Measurements from ENCODE around the gene AFAP1L1.
"Not testable (repeated sequence)": the region's sequence is repeated elsewhere in the genome, so short reads cannot be mapped to it uniquely, and the experiment has no call there.

The AFAP1L1 gene

GRCh38 chr5:149262315-149262714 is 9.3 kb upstream of the AFAP1L1 start:
- DNase-seq (ENCODE audit: low read depth), result no peak

DNA sequence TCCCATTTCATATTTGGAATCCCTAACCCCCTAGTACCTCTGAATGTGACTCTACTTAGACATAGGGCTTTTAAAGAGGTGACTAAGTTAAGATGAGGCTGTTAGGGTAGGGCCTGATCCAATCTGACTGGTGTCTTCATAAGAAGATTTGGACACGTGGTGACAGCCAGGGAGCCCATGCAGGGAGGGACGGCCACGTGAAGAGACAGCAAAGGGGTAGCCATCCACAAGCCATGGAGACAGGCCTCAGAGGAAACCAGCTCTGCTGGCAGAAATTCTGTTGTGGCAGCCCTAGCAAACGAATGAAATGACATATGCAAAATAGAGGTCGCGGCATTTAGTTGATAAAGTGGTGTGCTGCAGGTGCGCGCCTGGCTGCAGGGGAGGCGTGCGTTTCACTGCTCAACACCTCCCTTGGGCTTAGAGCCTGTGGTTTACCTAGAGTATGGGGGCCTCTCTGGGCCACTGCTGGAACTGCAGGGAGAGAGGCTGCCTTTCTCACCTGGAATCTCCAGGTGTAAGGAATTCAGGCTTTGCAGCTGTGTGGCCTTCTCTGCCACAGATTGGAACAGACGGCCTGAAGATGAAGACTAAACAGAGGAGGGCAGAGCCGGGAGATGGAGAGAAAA is 7.1 kb upstream of the AFAP1L1 start:
- DNase-seq (ENCODE audit: low read depth), result peak; percentile 17

- no peak for DNase-seq (ENCODE audit: low read depth)
Observed at GRCh38 chr5:149265068-149265465, 6.6 kb upstream of the AFAP1L1 start.

DNA sequence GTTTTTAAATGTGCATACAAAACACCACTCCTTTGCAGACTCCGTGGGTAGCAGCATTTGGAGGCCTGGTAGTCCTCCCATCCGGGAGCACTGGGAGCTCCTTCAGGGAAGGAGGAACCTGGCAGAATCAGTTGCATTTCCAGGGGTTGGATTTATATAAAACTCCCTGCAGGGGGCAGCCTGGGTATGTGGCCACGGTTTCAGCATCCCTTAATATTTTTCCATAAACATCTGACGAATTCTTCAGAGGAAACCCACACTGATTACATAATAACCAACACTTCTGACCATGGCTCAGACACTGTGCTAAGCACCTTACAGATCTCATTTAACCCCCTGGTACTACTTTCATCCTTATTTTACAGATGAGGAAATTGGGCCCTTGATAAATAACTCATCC is 6.1 kb upstream of the AFAP1L1 start:
- no peak for DNase-seq (ENCODE audit: low read depth)

DNA sequence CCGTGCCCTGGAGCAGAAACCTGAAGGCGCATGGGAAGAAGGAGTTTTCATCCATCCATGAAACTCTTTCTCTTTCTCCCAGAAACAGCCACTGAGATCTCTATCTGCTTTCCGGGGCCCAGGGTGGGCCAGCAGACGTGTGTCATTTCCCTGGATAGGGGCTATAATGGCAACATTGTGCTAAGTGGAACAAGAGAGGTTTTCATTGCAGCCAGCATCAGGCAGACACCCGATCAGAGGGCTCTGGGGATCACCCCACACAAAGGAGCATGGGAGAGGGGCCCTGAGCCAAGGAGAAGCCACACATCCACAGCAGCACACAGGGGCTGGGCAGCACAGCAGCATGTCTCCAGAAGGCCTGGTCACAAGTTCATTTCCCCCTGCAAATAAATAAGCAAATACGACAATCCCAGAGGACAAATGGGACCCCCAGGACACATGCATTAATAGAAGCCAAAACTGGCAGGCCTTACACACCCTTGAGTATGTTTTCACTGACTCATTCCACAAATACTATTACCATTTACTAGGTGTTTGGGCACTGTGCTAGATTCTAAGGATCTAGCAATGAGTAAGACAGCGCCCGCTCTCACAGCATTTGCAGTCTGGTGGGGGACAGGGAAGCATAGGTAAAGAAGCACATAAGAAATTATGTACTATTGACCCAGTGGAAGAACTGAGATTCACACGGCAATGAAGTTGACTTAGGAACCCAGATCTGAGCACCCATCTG is 4.3 kb upstream of the AFAP1L1 start:
- DNase-seq (ENCODE audit: low read depth), result no peak

DNA sequence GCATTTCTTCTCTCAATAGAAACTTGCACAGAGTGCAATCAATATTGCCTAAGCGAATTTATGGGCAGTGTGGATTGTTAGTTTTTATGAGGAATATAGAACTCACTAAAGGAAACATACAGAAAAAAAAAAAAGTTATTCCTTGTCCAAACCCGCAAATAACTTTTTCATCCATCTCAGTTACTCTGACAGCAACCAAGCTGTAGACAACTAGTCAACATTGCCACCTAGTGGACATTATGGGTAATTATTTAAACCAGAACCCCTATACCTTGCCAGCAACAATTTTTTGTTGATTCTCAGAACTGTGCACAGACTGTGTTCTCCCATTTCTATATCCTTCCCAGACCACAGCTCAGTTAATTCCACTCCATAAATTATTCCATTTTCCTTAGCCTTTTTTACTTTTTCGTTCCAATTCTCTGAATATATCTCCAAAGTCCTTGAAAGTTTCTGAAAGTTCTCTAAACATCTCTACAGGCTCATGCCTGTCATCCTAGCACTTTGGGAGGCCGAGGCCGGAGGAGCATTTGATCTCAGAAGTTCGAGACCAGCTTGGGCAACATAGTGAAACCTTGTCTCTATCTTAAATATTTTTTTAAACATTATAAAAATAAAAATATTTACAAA is 2.6 kb upstream of the AFAP1L1 start:
- DNase-seq (ENCODE audit: low read depth), result no peak

- no peak for DNase-seq (ENCODE audit: low read depth)
Observed at GRCh38 chr5:149271195-149271715, 404 bp upstream of the AFAP1L1 start.

- not testable (repeated sequence) for DNase-seq (ENCODE audit: low read depth)
Observed at GRCh38 chr5:149272781-149273180, 1.1 kb downstream of the AFAP1L1 start.

GRCh38 chr5:149273237-149273636 is 1.6 kb downstream of the AFAP1L1 start:
- DNase-seq (ENCODE audit: low read depth), result no peak

DNA sequence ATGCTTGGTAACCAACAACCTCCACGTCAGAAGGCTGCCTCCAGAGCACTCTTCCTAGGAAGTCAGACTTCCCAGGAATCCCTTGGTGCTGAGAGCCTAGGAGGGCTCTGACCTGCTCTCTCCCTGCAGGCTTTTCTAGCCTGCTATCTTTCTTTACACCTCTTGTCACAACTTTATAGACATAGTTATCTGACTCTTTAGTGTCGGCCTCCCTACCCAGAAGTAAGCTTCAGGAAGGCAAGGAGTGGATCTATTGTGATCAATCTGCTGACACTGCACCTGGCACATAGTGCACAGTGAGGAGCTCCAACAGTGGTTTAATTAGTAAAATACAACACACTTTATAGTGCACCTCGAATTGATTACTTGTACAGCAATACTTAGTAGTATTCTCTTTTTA is 2.3 kb downstream of the AFAP1L1 start:
- DNase-seq (ENCODE audit: low read depth), result no peak

- no peak for DNase-seq (ENCODE audit: low read depth)
Observed at GRCh38 chr5:149274939-149275338, 3.3 kb downstream of the AFAP1L1 start.

GRCh38 chr5:149277801-149278200 is 6.1 kb downstream of the AFAP1L1 start:
- no peak for DNase-seq (ENCODE audit: low read depth)

- no peak for DNase-seq (ENCODE audit: low read depth)
Observed at GRCh38 chr5:149278451-149279210, 7.0 kb downstream of the AFAP1L1 start.

- DNase-seq (ENCODE audit: low read depth), result no peak
Observed at GRCh38 chr5:149279661-149280060, 8.0 kb downstream of the AFAP1L1 start.

DNA sequence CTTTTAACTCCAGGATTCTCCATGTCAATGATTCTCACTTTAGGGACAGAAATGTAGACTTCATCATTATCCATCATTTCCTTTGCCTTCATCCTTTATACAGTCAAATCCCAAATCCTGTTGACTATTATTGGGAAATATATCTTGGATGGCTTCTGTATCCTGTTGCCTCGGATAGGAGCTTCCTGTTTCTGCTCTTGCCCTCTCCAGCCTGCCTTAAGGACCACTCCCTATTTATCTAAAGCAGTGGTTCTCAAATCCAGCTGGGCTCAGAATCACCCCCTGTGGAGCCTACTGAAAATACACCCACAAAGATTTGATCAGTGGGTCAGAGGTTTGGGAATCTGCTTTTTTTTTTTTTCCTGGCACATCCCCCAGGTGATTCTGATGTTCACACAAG is 8.5 kb downstream of the AFAP1L1 start:
- no peak for DNase-seq (ENCODE audit: low read depth)

DNA sequence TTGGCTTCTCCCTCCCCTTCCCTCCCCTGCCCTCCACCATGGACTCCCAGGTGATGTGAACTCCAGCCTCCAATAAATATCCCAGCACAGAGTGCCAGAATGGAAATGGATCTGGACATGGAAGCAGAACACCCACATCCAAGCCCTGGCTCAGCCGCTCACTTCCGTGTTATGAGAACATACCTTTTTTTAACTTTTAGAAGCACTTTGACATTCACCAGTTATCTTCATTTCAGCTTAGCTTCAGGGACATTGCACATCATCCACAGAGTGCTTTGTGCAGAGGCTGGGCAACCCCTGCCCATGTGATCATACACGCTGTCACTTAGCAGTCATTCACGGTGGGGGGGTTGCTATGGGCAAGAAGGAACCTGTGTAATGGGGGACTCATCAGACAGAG is 9.1 kb downstream of the AFAP1L1 start:
- DNase-seq (ENCODE audit: low read depth), result no peak

DNA sequence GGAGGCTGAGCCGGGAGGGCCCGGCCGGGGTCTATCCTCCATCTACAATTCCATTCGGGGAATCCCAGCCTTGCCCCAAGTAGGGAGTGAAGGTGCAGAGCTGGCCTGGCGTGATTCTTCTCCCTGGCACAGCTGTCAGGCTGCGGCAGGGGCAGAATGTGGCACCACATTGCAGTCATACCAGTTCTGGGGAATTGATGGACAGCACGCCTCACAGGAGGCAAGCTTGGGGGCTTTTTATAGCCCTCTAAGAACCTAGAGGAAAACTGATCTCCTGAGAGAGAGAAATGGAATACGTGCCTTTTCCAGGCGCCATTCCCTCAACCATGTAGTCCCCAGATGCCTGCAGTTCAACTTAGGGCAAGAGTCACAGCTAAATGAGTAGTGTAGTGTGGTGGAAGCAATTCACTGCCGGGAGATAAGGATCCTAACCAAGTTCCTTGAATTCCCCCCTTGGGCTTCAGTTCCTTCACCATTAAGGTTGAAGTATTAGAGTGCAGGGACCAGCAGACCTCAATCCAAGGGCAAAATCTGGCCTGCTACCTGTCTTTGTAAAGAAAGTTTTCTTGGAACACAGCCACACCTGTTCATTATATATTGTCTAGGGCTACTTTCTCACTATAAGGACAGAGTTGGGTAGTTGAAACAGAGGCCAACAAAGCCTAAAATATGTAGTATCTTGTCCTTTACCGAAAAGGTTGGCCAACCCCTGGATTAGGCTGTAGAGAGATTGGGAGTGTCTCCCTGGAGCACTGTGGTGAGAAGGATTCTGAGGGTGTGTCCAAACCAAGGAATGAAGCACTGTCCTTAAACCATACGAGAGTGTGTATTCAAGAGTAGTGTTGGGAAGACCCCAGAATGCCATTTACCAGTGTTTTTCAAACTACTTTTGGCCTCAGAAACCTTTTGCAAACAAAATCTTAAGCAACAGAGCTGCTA is 10.6 kb downstream of the AFAP1L1 start:
- no peak for DNase-seq (ENCODE audit: low read depth)

- no peak for DNase-seq (ENCODE audit: low read depth)
Observed at GRCh38 chr5:149282966-149283332, 11.3 kb downstream of the AFAP1L1 start.

DNA sequence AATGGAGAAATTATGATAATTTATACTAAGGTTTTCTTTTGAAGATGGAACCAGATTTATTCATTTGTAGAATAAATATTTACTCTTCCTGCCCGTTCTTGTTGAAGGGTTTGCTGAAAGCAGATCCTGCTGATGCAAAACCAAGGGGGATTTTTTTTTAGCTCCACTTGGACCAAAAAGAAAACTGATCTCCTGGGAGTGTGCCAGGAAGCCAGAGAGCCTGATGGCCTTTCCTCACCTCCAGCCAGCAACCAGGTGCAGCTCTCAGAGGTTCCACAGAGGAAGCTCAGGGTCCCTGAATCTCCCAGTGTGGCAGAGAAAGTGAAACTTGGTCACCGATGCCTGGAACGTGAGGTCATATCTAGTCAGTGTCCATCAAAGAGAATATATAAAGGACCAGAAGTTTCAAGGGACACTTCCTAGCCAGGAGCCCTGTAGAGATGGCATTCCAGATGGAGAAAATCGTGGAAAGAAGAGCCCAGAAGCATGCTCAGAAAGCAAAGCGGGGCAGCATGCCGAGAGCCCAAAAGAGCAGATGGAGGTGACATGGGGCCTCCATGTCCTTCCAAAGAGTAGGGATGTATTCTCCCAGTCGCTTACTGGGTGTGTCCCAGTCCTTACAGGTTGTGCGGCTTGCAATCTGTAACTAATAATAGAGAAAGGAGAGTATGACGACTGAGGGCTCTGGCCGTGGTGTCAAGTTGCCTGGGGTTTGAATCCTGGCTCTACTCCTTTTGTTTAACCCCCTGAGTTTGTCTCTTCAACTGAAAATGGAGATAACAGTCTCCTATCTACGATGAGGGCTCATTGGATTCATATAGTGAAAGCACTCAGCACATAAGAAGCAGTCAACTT is 12.2 kb downstream of the AFAP1L1 start:
- no peak for DNase-seq (ENCODE audit: low read depth)

GRCh38 chr5:149284501-149284900 is 12.8 kb downstream of the AFAP1L1 start:
- no peak for DNase-seq (ENCODE audit: low read depth)

All from stimulated activated CD8-positive, alpha-beta memory T cell treated with anti-CD3 and anti-CD28 coated beads, Interleukin-15, amount 100 ng/mL, for 1 hour (primary cell).